ENCODE results near the gene FETUB. TPM values are rescaled to one million over a fixed set of nuclear protein-coding genes. Genes with fewer than 3 reads are reported as not detected.

Gene FETUB
- polyA plus RNA-seq (2013, experiment 1 of 2; ENCODE audit: insufficient read length) = not detected
- not detected for polyA plus RNA-seq (2013, experiment 2 of 2; ENCODE audit: insufficient read length)

GRCh38 chr3:186639778-186640472 is at the start of gene FETUB:
FETUB (plus strand) TSS chr3:186640399; CDS start chr3:186640461, 62 bp downstream.
- no peak for DNase-seq

GRCh38 chr3:186590580-186591295 is 49.5 kb upstream of the FETUB start:
- DNase-seq = no peak

- DNase-seq = no peak
Observed at GRCh38 chr3:186592682-186593081, 47.5 kb upstream of the FETUB start.

GRCh38 chr3:186593862-186594261 is 46.3 kb upstream of the FETUB start:
- no peak for DNase-seq

- DNase-seq = no peak
Observed at GRCh38 chr3:186594591-186595113, 45.5 kb upstream of the FETUB start.

GRCh38 chr3:186596568-186597287 is 43.5 kb upstream of the FETUB start:
- peak; percentile 36 for DNase-seq

GRCh38 chr3:186598108-186598784 is 42.0 kb upstream of the FETUB start:
- DNase-seq = peak; percentile 72

- DNase-seq = no peak
Observed at GRCh38 chr3:186598794-186599141, 41.4 kb upstream of the FETUB start.

GRCh38 chr3:186599142-186599784 is 40.9 kb upstream of the FETUB start:
- DNase-seq = no peak

GRCh38 chr3:186599785-186600166 is 40.4 kb upstream of the FETUB start:
- no peak for DNase-seq

GRCh38 chr3:186600896-186601295 is 39.3 kb upstream of the FETUB start:
- DNase-seq = no peak

- no peak for DNase-seq
Observed at GRCh38 chr3:186603159-186603558, 37.0 kb upstream of the FETUB start.

- no peak for DNase-seq
Observed at GRCh38 chr3:186605078-186605477, 35.1 kb upstream of the FETUB start.

- no peak for DNase-seq
Observed at GRCh38 chr3:186605561-186606545, 34.3 kb upstream of the FETUB start.

GRCh38 chr3:186608624-186609215 is 31.5 kb upstream of the FETUB start:
- no peak for DNase-seq

GRCh38 chr3:186609247-186609868 is 30.8 kb upstream of the FETUB start:
- DNase-seq = no peak

- no peak for DNase-seq
Observed at GRCh38 chr3:186612065-186612464, 28.1 kb upstream of the FETUB start.

- DNase-seq = no peak
Observed at GRCh38 chr3:186612721-186613636, 27.2 kb upstream of the FETUB start, which contains the start of gene AHSG. AHSG (plus strand) TSS chr3:186613060; CDS start chr3:186613142, 82 bp downstream.
